ENCODE data around the gene BOK.
"Not testable (repeated sequence)": the region's sequence is repeated elsewhere in the genome, so short reads cannot be mapped to it uniquely, and the experiment has no call there.

The BOK gene

DNA sequence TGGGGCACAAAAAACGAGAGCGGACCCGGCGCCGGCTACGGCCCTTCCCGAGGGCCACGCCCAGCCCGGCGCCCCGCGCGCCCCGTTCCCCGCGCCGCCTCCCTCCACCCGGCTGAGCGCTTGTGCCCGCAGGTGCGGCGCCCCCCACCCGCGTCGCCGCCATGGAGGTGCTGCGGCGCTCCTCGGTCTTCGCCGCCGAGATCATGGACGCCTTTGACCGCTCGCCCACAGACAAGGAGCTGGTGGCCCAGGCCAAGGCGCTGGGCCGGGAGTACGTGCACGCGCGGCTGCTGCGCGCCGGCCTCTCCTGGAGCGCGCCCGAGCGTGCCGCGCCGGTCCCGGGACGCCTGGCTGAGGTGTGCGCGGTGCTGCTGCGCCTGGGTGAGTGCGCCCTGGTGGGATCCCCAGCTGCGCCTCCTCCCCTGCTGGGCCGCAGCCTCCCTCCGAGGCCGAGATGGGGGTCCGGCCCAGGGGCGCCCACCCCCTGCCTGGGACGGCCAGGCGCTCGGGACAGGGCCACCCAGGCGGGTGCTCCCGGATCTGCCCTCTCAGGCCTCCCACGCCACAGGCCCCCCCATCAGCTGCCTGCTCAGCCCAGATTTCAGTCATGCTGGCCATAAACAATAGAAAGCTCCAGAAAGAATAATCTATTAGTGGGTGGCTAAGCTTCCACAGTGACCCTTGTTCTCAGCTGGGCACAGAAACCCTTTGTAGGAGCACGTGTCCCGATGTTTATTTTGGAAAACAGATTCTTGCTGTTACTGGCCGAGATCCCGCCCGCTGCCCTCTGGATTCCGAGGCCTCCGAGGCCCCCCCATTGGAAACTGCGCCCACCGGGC, 997 bp downstream of the BOK start:
- DNase-seq = no peak

DNA sequence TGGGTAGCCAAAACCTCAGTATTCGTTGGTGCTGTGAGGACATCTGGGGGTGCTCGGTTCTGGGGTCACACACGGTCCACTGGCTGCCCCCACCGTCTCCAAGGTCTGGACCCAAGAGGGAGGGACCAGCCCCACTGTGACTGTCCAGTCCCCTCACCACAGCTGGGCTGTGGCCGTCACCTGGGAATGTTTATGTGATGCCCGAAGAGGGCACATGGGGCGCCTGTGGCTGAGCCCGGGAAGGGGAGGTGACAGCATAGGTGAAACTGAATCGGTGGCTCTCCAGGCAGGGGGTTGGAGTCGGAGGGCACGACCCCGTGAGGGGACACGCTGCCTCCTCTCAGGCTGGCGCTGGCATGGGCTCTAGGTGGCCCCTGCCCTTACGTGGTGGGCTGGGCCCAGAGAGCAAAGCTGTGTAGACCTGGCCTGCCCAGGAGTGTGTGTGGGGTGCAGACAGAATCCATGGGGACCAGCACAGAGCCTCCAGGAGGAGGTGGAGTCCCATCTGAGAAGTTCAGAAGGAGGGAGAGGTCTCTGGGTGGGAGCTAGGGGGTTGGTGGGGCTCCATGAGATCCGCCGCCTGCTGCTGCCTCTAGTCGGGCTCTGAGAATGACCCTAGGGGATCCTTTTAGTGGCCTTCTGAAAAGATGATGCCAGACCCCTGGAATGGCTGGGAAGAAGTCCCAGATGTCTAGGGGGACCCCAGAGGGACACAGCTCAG, 1.8 kb downstream of the BOK start:
- DNase-seq = no peak

GRCh38 chr2:241560883-241561474, 2.4 kb downstream of the BOK start:
- DNase-seq = no peak

DNA sequence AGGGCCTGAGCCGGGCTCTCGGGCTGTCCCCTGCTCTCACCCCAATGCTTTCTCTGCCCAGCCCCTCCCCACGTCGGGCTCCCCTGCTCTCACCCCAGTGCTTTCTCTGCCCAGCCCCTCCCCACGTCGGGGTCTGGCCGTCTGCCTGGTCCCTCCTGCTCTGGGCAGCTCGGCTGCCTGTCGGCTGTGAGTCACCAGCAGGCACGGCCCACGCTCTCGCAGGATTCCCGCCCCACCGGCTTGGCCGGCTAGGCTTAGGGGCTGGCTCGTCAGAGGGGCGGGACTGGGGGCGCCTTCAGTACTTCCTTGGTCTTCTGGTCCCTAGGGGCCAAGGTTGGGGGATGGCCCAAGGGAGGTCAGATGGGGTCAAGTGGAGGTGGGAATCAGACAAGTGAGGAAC, 3.3 kb downstream of the BOK start:
- DNase-seq = no peak

DNA sequence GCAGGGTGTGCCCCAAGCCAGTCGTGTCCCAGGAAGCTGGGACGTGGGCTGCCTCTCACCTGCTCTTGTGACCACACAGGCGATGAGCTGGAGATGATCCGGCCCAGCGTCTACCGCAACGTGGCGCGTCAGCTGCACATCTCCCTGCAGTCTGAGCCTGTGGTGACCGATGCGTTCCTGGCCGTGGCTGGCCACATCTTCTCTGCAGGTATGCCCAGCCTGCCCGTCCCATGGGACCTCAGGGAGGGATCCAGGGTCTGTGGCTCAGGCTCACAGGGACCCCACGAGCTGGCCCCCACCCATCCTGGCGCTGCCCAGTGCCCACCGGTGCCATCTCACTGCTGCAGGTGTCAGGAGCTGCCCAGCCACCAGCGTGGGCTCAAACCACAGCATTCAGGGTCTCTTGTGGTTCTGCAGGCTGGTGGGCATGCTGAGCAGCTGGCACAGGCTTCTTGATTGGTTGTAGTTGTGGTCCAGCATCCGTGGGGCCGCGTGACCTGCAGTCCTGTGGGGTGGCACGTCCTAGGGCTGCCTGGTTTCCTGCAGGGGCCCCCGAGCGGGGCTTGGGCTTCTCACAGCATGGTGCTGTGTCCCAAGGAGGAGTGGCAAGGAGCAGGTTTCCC, 3.8 kb downstream of the BOK start:
- DNase-seq = no peak

DNA sequence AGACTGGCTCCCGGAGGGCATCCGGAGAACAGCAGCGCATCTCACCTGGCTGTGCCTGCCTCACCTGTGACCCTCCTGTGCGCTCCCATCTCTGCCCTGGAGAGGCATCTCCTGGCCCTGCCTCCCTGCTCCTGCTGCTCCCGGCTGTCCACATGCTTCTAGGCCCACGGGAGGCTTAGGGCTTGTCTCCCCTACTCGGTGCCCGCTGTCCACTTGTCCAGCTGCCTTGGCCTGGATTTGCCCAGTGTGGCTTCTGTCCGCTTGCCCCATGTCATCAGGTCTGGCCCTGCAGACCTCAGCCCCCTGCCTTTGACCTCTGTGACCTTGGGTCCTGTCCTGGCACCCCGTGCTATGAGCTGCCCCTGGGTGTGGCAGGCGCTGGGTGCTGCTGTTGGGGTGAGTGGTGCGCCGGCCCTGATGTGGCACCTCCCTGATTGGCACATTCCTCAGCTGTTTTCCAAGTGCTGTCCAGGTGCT, 4.5 kb downstream of the BOK start:
- no peak for DNase-seq

DNA sequence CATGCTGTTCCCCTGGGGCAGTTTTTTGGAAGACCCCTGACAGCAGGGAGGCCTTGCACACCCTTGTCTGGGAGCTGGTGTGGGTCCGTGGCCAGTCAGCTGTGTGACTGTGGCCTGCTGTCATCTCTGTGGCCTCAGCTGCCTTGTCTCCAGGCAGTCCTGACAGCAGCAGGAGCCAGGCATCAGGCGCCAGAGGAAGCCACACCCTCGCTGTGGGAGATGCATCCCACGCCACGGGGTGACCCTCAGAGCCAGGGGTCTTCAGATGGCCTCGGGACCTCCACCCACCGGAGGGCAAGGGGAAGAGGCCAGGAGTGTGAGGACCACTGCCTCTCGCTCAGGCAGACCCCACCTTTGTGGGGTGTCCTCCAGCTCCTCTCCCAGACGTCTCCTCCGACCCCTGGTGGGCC, 5.0 kb downstream of the BOK start:
- no peak for DNase-seq

- no peak for DNase-seq
These were observed 5.5 kb downstream of the BOK start for GRCh38 chr2:241563981-241564595.

DNA sequence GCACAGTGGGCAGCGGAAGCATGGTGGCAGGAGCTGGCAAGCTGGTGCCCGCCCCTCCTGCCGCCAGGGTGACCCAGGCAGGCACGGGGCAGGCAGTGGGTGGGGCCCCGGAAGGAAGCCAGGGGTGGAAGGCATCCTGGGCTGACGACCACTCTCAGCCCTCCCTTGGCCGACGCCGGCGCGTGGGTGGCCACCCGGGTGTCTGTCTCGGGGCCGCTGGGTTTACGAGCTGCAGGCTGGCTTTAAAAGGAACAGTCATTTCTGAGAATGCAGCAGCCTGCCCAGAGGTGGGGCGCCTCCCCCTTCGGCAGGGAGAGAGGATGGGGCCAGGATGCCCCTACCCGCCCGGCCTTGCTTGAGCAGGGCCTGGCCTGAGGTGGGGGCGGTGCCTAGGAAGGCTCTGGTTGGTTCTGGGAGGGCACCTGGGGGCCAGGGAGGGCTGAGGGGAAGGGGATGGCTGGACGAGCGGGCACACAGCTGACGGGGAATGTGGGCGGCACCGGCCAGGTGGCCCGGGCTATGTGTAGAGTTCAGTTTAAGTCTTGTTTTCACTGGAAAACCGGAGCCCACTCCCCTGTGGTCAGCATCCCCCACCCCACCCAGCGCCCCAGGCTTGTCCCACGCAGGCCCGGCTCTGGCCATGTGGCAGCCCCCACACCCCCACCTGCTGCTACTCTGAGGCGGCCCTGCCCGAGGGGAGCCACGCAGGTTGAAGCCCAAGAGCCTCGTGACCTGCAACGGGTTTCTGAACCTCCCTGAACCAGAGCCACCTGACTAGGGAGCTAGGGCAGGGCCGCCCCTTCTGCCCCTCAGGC, 6.3 kb downstream of the BOK start:
- no peak for DNase-seq

DNA sequence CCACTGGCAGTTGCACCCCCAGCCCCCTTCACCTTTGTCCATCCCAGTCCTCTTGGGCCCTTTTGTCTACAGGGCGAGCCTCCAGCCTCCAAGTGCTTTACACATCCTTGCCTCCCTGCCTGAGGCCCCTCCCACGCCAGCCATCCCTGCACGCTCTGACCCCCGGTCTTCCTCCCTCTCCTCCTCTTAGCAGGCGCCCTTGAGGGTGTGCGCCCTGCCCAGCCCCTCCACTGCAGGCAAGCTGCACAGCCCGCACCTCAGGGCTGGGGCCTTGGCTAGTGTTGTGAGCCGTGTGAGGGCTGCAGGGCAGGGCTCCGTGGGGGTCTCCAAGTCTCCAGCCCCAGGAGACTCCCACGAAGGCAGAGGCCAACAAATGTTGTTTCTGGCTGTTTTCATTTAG, 6.9 kb downstream of the BOK start:
- no peak for DNase-seq

DNA sequence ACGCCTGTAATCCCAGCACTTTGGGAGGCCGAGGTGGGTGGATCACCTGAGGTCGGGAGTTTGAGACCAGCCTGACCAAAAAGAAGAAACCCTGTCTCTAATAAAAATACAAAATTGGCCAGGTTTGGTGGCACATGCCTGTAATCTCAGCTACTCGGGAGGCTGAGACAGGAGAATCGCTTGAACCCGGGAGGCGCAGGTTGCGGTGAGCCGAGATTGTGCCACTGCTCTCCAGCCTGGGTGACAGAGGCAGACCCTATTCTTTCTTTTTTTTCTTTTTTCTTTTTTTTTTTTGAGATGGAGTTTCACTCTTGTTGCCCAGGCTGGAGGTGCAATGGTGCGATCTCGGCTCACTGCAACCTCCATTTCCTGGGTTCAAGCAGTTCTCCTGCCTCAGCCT, 7.5 kb downstream of the BOK start:
- DNase-seq = not testable (repeated sequence)

DNA sequence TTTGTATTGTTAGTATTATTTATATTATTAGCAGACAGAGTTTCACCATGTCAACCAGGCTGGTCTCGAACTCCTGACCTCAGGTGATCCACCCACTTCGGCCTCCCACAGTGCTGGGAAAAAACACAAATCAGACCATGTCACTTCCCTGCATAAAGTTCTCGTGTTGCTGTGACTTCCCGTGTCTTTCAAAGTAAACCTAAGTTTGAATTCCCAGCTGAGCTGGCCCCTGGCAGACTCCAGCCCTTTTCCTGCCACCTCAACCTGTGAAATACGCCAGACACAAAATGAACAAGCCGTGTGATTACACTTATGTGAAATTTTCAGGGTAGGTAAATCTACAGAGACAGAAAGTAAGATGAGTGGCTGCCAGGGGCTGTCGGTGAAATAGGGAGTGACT, 7.9 kb downstream of the BOK start:
- no peak for DNase-seq

- DNase-seq = not testable (repeated sequence)
These were observed 8.7 kb downstream of the BOK start for GRCh38 chr2:241567266-241567665.

- DNase-seq = no peak
These were observed 9.2 kb downstream of the BOK start for GRCh38 chr2:241567776-241568175.

DNA sequence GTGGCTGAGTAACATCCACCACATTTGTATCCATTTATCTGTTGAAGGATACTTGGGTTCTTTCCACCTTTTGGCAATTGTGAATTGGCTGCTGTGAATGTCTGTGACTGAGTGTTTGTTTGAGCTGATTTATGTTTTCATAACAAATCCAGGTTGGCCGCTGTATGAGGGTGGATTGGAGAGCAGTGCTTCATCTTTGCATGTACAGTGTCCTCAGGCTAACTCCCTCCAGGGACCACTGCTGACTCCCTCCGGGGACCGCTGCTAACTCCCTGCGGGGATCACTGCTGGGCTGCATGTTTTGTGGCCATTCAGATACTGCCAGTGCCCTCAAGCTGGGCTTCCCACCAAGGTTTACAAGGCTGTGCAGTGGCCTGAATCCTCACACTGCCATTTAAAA, 10.2 kb downstream of the BOK start:
- DNase-seq = no peak

GRCh38 chr2:241569831-241570281, 11.3 kb downstream of the BOK start:
- no peak for DNase-seq

DNA sequence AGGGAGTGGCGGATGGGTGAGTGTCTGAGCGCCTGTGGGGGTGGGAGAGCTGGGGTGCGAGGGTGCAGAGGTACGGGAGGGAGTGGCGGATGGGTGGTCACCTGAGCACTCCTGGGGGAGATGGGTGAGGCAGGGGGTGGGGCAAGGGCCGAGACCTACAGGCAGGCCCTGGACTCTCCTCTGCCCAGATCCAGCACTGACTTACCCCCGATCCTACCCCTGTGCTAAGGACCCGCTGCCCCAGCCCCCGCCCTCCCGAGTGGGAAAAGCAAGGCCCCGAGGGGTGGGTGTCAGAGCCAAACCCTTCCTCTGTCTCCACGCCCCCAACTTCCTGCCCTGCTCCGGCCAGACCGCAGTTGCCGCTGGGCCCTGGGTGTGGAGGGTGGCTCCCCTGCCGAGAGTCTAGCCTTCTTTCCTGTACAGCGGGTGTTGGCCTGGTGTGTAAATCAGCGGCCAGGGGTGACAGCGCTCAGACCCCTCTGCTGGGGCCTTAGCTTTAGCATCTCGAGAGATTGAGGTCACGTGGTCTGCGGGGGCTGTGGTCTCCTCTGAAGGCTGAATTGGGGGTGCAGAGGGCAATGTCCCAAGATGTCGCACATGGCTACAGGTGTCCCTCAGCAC, 12.5 kb downstream of the BOK start:
- no peak for DNase-seq

- no peak for DNase-seq
These were observed 13.5 kb downstream of the BOK start for GRCh38 chr2:241571821-241572620.

GRCh38 chr2:241572915-241573651, 14.5 kb downstream of the BOK start:
- not testable (repeated sequence) for DNase-seq

DNA sequence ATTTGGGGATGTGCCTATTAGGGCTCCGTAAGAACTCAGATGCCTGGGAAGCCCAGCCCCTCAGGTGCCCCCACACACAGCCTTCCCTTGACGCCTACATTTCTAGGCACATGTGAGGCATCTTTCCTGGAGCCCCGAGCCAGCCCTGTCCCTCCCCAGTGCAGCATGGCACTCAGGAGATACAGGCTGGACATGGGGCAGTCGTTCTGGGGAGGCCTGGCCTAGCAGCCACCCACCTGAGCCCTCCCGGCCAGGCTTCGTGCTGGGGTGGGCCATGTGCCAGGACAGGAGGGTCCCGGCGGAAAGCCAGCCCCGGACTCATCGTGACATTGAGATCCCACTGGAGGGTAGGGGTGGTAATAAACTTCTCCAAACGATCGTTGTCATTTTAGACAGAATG, 15.2 kb downstream of the BOK start:
- no peak for DNase-seq

All from RPMI8226 (cell line).